Cardiac fibroblast (primary cell): ENCODE data around the gene TRPM5.

Experiments
- DNase-seq, 2 donors: peaks; one replicate each; pipeline versions ENCODE4 v3.0.0 to v3.0.0-alpha.2; 2010; ENCODE audit warnings: low read depth in 2 of 2
- H3K4me3 ChIP-seq, 2 donors: replicated peaks in 1 of 2; 1 replicate in 1 of 2; 2 replicates in 1 of 2; pipeline ENCODE4 v1.5.1; 2011; ENCODE audit warnings: low read depth in 2 of 2, low read length in 2 of 2, mild to moderate bottlenecking in 2 of 2, moderate library complexity in 1 of 2
- CTCF ChIP-seq: IDR thresholded peaks from one replicate; pipeline ENCODE4 v1.5.1; 2011; ENCODE audit warnings: low read depth, mild to moderate bottlenecking, low read length, inconsistent platforms

Gene TRPM5

GRCh38 chr11:2431395-2431794 lies 12.9 kb downstream of the TRPM5 start:
- no peak overlapping the region for H3K4me3 ChIP-seq
- TF ChIP-seq CTCF: no peak
- no peak for DNase-seq

- DNase-seq: peak; percentile 60 to 61
- TF ChIP-seq CTCF: peak; percentile 88
- no peak overlapping the region for H3K4me3 ChIP-seq
Observed at GRCh38 chr11:2428322-2428795, 16.0 kb downstream of the TRPM5 start.

GRCh38 chr11:2427721-2428321 lies 16.5 kb downstream of the TRPM5 start:
- no peak for DNase-seq
- no peak for TF ChIP-seq CTCF
- no peak overlapping the region for H3K4me3 ChIP-seq

GRCh38 chr11:2426826-2427521 lies 17.3 kb downstream of the TRPM5 start:
- no peak for TF ChIP-seq CTCF
- H3K4me3 ChIP-seq: no peak overlapping the region
- DNase-seq: no peak

GRCh38 chr11:2426221-2426620 lies 18.1 kb downstream of the TRPM5 start:
- no peak for DNase-seq
- no peak for TF ChIP-seq CTCF
- H3K4me3 ChIP-seq: no peak overlapping the region

- no peak for TF ChIP-seq CTCF
- no peak for DNase-seq
- H3K4me3 ChIP-seq: no peak overlapping the region
Observed at GRCh38 chr11:2425506-2425905, 18.8 kb downstream of the TRPM5 start.
